GM10266 (cell line): ENCODE measurements around the gene MAPK14.
A peak's percentile ranks its signal among the peaks of the same experiment; 100 is the strongest.
"Not testable (repeated sequence)": the region's sequence is repeated elsewhere in the genome, so short reads cannot be mapped to it uniquely, and the experiment has no call there.

ENCODE experiments used
- DNase-seq: peaks from one replicate; pipeline ENCODE4 v3.0.0; 2012; ENCODE audit errors: extremely low spot score
- TF ChIP-seq, protein P1 (sequence below): IDR thresholded peaks from 2 replicates; pipeline ENCODE4 v1.5.1; 2012; ENCODE audit warnings: mild to moderate bottlenecking, low read depth; ENCODE audit not compliant: control insufficient read depth, insufficient read depth; ENCODE audit errors: missing control alignments

MAPK14 gene

DNA sequence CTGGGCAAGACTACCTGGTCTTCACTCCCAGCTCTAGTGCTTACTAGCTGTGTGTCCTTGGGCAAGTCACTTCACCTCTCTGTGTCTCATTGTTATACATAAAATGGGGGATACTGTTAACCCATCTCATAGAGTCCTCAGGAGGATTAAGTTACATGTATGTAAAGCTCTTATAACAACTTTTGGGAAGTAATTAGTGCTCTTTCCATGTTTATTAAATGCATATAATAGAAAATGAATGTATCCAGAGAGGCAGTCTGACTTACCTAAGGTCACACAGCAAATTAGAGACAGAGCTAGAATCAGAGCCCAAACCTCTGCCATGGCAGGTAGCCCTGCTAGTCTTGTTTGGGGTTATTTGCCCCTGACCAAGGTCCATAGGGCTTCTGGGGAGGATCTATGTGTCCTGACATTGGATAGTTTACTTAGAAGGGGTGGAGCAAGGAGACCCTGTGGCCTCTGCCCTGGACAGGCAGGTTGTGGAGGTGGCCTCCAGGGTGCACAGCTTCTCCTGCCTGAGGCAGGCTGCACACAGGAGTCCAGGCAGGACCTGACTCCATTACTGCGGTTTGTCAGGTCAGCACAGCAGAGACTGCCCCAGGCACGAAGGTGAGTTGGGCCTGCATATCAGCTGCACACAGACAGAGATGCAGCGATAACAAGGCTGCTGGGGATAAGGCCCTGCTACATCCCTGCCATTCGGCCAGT lies 94.3 kb downstream of the MAPK14 start:
- TF ChIP-seq, protein P1, sequence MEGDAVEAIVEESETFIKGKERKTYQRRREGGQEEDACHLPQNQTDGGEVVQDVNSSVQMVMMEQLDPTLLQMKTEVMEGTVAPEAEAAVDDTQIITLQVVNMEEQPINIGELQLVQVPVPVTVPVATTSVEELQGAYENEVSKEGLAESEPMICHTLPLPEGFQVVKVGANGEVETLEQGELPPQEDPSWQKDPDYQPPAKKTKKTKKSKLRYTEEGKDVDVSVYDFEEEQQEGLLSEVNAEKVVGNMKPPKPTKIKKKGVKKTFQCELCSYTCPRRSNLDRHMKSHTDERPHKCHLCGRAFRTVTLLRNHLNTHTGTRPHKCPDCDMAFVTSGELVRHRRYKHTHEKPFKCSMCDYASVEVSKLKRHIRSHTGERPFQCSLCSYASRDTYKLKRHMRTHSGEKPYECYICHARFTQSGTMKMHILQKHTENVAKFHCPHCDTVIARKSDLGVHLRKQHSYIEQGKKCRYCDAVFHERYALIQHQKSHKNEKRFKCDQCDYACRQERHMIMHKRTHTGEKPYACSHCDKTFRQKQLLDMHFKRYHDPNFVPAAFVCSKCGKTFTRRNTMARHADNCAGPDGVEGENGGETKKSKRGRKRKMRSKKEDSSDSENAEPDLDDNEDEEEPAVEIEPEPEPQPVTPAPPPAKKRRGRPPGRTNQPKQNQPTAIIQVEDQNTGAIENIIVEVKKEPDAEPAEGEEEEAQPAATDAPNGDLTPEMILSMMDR: no peak
- DNase-seq: no peak

- DNase-seq: no peak
- TF ChIP-seq, protein P1: no peak
Observed at GRCh38 chr6:36122495-36123269, 95.1 kb downstream of the MAPK14 start.

DNA sequence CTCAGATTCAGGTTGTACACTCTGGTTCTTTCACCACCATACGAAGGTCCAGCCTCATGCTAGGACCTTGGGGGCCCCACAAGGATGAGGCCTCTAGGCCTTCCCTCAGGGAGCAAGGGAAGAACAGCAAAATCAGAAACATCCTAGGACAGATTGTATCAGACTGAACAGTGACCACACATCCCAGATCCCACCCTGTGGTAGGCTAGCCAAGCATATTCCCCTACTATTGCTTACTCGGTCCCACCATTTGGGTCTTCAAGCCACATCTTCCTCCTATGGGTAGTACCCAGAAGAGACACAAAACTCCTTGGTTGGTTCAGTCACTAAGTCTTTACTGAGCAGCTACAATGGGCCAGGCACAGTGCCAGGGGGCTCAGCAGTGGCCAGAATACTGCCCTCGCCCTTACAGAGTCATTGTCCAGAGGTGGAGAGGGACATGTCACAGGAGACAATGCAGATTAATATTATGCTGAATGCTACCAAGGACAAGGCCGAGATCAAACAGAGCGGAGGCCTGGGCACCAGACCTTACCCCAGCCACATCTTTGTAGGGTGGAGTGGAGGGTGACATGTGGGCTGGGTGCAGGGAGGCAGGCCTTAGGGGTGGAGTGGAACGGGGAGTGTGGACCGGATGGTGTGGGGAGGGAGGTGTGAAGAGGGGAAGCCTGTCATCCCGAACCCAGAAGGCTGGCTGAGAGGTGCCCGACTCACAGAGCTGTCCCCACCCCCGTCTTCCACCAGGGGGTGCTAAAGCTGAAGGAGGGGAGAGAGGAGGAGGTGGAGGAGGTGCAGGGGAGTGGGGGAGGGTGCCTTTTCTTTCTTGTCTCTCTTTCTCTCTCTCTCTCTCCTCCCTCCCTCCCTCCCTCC lies 95.9 kb downstream of the MAPK14 start:
- TF ChIP-seq, protein P1: peak; percentile 86
- DNase-seq: peak; percentile 83

GRCh38 chr6:36124346-36124745 lies 96.7 kb downstream of the MAPK14 start:
- not testable (repeated sequence) for DNase-seq

GRCh38 chr6:36124881-36125280 lies 97.3 kb downstream of the MAPK14 start:
- DNase-seq: no peak
- TF ChIP-seq, protein P1: no peak

DNA sequence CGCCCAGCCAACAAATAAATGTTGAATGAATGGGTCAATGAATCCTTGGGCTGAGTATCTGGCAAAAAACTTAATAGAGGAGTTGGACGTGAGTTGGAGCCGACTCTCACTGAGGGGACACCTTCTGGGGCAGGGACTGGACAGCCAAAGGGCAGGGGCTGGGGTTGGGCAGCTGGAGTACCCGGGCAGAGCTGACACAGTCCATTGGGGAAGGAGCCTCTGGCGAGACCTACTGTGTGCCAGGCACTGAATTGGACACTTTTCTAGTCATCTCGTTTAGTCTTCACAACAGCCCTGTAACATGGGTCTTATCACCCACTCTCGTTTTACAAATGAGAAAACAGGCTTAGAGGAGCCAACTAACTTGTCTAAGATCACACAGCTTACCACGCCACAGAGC lies 98.0 kb downstream of the MAPK14 start:
- TF ChIP-seq, protein P1: no peak
- no peak for DNase-seq

DNA sequence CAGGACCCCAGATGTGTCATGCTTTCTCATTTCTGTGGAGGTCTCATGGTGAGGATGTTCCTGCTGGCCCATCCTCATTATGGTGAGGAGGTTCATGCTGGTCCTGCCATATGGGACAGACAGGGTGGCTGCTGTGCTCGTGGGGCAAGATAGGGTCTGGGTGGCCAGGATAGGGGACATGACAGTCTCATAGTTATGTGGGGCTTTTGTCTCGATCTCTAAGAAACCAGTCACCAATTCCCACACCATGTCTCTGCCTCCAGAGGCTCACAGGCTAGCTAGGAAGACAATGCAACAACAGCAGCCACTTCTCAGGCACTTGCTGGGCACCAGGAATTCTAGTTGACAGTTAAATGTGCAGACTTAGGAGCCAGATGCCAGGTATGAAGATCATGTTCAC lies 98.5 kb downstream of the MAPK14 start:
- TF ChIP-seq, protein P1: no peak
- no peak for DNase-seq
